Body of pancreas (tissue), 4 donors: ENCODE results near the gene LIMS1.

Experiments used
- POLR2A ChIP-seq, 3 donors: fragments of 450-650 bp; IDR thresholded peaks; one replicate each; pipeline ENCODE4 v1.6.1; 2016; ENCODE audit warnings: antibody characterized with exemption in 3 of 3, mild to moderate bottlenecking in 2 of 3
- TF ChIP-seq, protein P1 (sequence below), 7 experiments: fragments of 450-650 bp in 4 of 7; fragments of 200-600 bp in 3 of 7; sonication (generic) in 3 of 7; IDR thresholded peaks; one replicate each; pipeline ENCODE4 v1.5.1; 2016 to 2019; ENCODE audit warnings: antibody characterized with exemption in 7 of 7

DNA sequence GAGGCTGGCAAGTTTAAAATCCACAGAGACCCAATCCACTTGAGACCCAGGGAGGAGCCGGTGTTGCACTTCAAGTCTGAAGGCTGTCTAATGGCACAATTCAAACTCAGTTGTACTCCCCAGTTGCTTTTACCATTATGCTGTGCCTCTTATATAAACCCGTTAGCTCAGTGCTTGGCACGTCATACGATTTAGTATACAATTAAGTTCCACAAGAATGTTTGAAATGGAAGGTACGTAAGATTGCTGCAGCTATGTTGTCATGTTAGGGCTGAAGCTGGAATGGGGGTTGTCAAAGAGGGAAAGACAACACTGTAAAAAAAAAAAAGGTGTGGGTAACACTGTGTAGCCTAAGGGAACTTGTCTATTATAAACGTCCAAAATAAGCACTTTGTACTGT, 30.2 kb downstream of the LIMS1 start:
- TF ChIP-seq, protein P1, sequence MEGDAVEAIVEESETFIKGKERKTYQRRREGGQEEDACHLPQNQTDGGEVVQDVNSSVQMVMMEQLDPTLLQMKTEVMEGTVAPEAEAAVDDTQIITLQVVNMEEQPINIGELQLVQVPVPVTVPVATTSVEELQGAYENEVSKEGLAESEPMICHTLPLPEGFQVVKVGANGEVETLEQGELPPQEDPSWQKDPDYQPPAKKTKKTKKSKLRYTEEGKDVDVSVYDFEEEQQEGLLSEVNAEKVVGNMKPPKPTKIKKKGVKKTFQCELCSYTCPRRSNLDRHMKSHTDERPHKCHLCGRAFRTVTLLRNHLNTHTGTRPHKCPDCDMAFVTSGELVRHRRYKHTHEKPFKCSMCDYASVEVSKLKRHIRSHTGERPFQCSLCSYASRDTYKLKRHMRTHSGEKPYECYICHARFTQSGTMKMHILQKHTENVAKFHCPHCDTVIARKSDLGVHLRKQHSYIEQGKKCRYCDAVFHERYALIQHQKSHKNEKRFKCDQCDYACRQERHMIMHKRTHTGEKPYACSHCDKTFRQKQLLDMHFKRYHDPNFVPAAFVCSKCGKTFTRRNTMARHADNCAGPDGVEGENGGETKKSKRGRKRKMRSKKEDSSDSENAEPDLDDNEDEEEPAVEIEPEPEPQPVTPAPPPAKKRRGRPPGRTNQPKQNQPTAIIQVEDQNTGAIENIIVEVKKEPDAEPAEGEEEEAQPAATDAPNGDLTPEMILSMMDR (IDR thresholded peaks at IDR 0.05), result no peak
- TF ChIP-seq POLR2A (IDR thresholded peaks at IDR 0.05), result no peak
